NB4 (cell line): ENCODE measurements around the gene SEMA3G.

ENCODE experiments used
- DNase-seq: peaks from one replicate; pipeline ENCODE4 v3.0.0; 2010; ENCODE audit warnings: low read depth
- H3K4me3 ChIP-seq: one replicate; pipeline ENCODE4 v1.5.1; 2011; ENCODE audit warnings: mild to moderate bottlenecking, low read depth, low read length, moderate library complexity
- MYC ChIP-seq: IDR thresholded peaks from 2 replicates; pipeline ENCODE4 v1.6.1; 2011; ENCODE audit warnings: low read depth, low read length
- POLR2A ChIP-seq: IDR thresholded peaks from 2 replicates; pipeline ENCODE4 v1.6.1; 2011; ENCODE audit warnings: mild to moderate bottlenecking; ENCODE audit not compliant: insufficient read length; ENCODE audit errors: extremely low read depth
- TF ChIP-seq, protein P1 (sequence below): IDR thresholded peaks from one replicate; pipeline ENCODE4 v1.5.1; 2012; ENCODE audit warnings: low read depth, low read length
- TF ChIP-seq, protein P2 (sequence below): IDR thresholded peaks from 2 replicates; pipeline ENCODE4 v1.6.1; 2011; ENCODE audit warnings: low read depth, low read length

The SEMA3G gene

DNA sequence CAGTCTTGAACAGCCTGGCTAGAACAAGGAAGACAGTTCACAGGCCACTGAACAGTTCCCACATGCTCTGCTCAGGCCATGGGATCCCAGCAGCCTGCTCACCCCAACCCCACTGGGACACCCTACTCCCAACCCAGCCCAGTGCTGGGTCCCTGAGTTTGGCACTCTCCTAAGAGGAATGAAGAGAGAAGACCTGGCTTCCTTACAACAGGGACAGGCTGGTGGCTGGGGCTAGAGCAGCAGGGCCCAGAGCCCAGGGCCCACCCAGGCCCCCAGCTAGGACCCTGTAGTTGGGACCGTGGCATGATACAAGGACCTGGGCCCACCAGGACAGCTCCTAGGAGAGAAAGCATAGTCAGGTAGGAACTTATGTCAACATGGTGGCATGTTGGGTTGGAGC, 43.4 kb downstream of the SEMA3G start:
- TF ChIP-seq MYC = no peak
- TF ChIP-seq, protein P1, sequence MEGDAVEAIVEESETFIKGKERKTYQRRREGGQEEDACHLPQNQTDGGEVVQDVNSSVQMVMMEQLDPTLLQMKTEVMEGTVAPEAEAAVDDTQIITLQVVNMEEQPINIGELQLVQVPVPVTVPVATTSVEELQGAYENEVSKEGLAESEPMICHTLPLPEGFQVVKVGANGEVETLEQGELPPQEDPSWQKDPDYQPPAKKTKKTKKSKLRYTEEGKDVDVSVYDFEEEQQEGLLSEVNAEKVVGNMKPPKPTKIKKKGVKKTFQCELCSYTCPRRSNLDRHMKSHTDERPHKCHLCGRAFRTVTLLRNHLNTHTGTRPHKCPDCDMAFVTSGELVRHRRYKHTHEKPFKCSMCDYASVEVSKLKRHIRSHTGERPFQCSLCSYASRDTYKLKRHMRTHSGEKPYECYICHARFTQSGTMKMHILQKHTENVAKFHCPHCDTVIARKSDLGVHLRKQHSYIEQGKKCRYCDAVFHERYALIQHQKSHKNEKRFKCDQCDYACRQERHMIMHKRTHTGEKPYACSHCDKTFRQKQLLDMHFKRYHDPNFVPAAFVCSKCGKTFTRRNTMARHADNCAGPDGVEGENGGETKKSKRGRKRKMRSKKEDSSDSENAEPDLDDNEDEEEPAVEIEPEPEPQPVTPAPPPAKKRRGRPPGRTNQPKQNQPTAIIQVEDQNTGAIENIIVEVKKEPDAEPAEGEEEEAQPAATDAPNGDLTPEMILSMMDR = no peak
- TF ChIP-seq POLR2A = no peak
- TF ChIP-seq, protein P2, sequence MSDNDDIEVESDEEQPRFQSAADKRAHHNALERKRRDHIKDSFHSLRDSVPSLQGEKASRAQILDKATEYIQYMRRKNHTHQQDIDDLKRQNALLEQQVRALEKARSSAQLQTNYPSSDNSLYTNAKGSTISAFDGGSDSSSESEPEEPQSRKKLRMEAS = no peak
- DNase-seq = no peak
- no peak overlapping the region for H3K4me3 ChIP-seq

DNA sequence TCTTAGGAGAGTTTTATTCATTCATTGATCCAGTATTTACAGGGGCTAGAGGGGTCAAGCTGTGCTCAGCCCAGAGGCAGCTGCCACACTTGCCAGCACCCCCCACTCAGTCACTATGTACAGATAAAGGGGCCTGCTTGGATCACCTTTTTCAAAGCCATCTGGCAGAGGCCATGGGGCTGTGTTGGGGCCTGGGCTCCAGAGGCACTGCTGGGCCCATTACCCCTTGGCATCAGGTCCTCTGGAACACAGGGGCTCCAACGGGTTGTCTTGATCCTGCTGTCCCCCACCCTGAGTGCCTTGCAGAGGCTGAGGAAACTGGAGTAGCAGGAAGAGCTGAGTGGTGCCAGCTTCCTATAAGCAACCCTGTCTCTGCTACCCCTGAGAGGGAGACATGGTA, 43.9 kb downstream of the SEMA3G start:
- no peak overlapping the region for H3K4me3 ChIP-seq
- no peak for DNase-seq
- TF ChIP-seq, protein P2 = no peak
- TF ChIP-seq, protein P1 = no peak
- TF ChIP-seq MYC (no peak), POLR2A (no peak)

DNA sequence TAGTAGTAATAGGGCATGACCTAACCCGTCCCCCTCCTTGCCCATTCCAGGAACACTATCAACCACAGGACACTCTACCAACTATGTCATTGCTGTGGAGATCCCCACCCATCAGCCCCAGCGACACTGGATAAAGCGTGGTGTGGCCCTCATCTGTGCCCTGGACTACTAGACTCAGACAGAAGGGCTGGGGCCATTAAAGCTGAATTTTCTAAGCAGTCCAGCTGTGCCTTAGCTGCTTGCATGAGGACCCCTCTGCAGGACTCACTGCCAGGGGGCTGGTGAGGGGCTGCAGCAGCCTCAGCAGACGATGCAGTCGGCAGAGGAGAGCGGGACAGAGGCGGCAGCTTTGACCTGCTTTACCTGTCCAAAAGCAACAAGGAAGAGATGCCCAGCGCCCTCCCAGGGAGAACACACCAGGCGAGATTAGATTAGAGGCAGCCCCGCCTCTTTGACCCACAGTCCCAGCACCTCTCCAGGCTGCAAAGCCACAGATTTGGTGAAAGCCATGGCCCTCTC, 44.6 kb downstream of the SEMA3G start:
- no peak for DNase-seq
- H3K4me3 ChIP-seq = no peak overlapping the region
- no peak for TF ChIP-seq POLR2A
- TF ChIP-seq, protein P1 = no peak
- no peak for TF ChIP-seq MYC
- TF ChIP-seq, protein P2 = no peak

DNA sequence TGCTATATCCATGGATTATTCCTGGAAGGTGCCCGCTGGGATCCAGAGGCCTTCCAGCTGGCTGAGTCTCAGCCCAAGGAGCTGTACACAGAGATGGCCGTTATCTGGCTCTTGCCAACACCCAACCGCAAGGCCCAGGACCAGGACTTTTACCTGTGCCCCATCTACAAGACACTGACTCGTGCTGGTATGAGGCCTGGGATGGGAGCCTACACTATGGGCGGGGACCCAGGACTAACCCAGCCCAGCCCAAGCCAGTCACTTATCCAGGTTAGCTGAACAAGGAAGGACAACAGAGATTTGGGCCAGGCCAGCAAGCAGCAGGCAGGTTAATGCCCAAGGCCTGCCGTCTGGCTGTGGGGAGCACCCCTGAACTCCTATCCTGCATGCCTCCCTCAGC, 45.3 kb downstream of the SEMA3G start:
- no peak overlapping the region for H3K4me3 ChIP-seq
- no peak for DNase-seq
- TF ChIP-seq, protein P1 = no peak
- TF ChIP-seq POLR2A = no peak
- no peak for TF ChIP-seq MYC
- TF ChIP-seq, protein P2 = no peak

DNA sequence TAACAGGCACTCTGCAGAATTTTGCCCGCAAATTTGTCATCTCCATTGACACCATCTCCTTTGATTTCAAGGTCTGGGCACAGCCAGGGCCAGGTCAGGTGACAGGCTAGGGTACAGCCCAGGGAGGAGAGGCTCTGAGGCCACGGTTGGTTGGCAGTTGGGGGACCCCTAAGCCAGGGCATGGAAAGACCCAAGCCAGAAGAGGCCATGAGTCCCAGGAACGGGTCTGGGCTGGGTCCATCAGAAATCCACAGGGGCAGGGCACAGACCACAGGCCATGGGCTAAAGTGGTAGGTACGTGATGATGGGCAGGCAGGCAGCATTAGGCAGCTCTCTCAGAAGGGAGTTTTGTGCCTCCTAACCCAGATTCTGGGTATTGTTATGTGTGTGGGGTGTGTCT, 45.8 kb downstream of the SEMA3G start:
- no peak overlapping the region for H3K4me3 ChIP-seq
- no peak for DNase-seq
- TF ChIP-seq, protein P1 = no peak

DNA sequence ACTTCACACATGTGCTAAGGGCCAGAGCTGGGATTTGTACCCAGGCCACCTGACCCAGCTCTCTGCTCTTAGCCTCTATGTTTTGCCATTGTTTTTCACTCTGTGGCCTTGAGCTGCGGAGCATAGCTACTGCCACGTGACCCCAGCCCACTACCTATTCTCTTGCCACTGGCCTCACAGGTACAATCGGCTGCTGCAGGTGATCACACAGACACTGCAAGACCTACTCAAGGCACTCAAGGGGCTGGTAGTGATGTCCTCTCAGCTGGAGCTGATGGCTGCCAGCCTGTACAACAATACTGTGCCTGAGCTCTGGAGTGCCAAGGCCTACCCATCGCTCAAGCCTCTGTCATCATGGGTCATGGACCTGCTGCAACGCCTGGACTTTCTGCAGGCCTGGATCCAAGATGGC, 46.2 kb downstream of the SEMA3G start:
- TF ChIP-seq POLR2A (no peak), MYC (no peak)
- TF ChIP-seq, protein P1 = no peak
- TF ChIP-seq, protein P2 = no peak
- DNase-seq = no peak

More for the DNA sequence above, 46.2 kb downstream of the SEMA3G start:
- H3K4me3 ChIP-seq = no peak overlapping the region
